Sigmoid colon (tissue), 4 donors: ENCODE measurements around the gene DNM2.

Experiments used
- CTCF ChIP-seq, 4 experiments: fragments of 450-650 bp in 3 of 4; fragments of 200-600 bp in 1 of 4; IDR thresholded peaks; one replicate each; pipeline ENCODE4 v1.5.1; 2016 to 2019; ENCODE audit warnings: antibody characterized with exemption in 4 of 4, mild to moderate bottlenecking in 3 of 4, moderate library complexity in 2 of 4
- POLR2AphosphoS5 ChIP-seq, 4 donors: sonication (generic); formaldehyde crosslinking; IDR thresholded peaks; one replicate each; pipeline ENCODE4 v1.6.1; 2017; ENCODE audit warnings: antibody characterized with exemption in 4 of 4

DNA sequence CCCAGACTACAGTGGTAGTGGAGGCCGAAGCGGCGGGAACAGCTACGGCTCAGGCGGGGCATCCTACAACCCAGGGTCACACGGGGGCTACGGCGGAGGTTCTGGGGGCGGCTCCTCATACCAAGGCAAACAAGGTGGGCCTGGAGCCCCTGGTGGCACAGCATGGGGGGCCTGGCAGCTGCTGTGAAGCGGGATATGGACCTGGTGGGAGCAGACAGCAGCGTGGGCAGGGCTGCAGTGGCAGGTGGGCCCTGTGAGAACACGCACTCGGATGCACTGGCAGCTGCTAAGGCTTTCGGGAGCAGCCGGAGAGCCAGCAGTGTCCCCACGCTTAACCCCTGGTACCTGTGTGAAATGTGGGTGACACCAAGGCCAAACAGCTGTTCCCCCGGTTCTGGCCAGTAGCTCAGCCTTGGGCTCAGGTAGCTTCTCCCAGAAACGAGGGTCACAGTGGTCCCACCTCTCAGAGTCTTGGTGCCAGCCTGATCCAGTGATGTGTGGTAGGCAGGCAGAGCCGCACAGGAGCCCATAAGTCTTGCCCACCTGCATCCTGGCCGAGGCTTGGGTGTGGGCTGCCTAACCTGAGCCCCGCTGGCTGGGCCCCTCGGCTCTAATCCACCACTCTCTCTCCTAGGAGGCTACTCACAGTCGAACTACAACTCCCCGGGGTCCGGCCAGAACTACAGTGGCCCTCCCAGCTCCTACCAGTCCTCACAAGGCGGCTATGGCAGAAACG, 29.2 kb upstream of the DNM2 start:
- no peak for TF ChIP-seq CTCF (IDR thresholded peaks at IDR 0.05)
- TF ChIP-seq POLR2AphosphoS5 (IDR thresholded peaks at IDR 0.05) = no peak
